Stimulated activated CD8-positive, alpha-beta memory T cell treated with anti-CD3 and anti-CD28 coated beads, Interleukin-4, amount 100 ng/mL, for 24 hours (primary cell): ENCODE results near the gene HELZ.
"Not testable (repeated sequence)": the region's sequence is repeated elsewhere in the genome, so short reads cannot be mapped to it uniquely, and the experiment has no call there.

ENCODE experiments used
- DNase-seq: peaks from one replicate; pipeline ENCODE4 v3.0.0-alpha.2; 2020; ENCODE audit warnings: low read depth

The HELZ gene

DNA sequence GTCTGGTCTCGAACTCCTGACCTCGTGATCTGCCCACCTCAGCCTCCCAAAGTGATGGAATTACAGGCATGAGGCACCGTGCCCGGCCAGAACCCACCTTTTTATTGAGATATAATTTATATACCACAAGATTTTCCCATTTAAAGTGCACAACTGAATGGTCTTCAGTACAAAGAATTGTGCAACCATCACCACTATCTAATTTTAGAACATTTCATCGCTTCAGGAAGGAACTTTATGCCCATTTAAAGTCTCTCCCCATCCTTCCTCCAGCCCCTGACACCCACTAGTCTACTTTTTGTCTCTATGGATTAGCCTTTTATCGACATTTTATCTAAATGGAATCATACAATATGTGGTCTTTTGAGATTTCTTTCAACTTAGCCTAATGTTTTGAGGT is 25.4 kb upstream of the HELZ start:
- no peak for DNase-seq

GRCh38 chr17:67266496-67266895 is 21.5 kb upstream of the HELZ start:
- no peak for DNase-seq

- DNase-seq, result no peak
These were observed 20.5 kb upstream of the HELZ start for GRCh38 chr17:67265436-67266019.

GRCh38 chr17:67262435-67263117 is 17.6 kb upstream of the HELZ start:
- no peak for DNase-seq

DNA sequence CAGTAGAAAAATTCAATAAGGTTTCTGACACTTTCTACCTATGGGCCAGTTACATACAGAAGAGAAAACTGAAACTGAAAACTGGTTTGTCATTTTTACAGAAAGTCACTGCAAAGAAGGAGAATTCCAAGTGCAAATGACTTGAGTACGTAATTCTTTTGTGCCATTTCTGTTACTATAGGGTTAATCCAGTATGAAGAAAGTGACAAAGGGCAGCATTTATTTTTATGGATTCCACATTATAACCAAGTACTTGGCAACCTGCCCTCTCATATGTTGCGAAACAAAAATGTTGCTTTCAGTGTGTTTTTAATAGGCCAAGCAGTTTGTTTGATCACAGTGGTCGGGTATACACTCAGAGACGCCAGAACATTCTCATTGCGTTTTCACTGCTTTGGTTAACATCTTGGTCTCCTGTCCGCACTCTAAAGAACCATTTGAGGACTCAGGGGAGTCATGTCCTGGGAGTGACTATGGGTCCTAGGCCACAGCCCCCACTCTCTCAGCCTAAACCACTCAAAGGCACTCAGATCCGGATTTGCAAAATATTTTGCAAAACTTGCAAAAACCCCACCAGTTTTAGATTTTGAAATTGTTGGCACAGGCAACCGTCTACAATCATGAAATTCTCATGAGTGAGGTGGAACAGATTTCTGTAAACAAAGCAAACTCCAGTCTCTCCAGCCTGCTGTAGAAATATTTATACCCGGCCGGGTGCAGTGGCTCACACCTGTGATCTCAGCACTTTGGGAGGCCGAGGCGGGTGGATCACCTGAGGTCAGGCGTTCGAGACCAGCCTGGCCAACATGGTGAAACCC is 15.4 kb upstream of the HELZ start:
- DNase-seq, result no peak

DNA sequence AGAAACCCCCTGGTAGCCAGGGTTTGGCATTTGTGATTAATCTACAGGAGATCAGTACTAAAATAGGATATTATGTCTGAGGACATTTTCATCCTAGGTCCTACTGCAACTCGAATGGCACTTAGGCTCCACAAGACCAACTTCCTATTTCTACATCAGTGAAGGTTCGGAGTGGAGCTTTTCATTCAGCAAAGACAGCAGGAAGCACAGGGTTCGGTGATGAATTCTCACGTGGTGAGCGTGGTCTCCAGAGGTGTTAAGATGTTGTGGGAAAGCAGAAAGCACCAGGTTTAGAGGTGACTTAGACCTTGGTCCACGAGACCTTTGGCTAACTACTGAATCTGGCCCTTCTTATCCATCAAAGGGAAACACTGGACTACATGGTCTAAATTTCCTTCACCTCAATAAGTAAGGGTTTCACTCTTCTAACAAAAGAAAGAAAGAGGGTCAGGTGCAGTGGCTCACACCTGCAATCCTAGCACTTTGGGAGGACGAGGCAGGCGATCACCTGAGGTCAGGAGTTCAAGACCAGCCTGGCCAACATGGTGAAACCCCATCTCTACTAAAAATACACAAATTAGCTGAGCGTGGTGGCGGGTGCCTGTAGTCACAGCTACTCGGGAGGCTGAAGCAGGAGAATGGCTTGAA is 13.9 kb upstream of the HELZ start:
- DNase-seq, result no peak

GRCh38 chr17:67256075-67256732 is 11.2 kb upstream of the HELZ start:
- DNase-seq, result no peak

DNA sequence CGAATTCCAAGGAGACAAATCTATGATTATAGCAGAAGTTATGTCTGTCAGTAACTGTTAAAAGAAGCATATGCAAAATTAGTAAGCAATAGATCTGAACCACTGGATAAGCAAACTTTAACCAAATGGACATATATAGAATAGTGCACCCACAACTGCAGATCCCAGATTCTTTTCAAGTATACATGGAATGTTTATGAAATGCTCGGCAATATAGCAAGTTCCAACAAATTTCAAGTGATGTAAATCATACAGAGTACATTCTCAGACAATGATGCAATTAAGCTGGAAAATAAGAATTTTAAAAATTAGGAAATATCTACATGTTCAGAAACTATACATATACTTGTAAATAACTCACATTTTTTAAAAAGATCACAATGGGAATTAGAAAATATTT is 8.4 kb upstream of the HELZ start:
- DNase-seq, result no peak

DNA sequence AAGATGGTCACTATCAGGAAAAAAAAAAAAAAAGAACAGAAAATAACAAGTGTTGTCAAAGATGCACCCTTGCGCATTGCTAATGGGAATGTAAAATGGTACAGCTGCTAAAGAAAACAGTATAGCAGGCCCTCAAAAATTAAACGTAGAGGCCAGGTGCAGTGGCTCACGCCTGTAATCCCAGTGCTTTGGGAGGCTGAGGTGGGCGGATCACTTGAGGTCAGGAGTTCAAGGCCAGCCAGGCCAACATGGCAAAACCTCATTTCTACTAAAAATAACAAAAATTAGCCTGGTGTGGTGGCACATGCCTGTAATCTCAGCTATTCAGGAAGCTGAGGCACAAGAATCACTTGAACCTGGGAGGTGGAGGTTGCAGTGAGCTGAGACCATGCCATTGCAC is 6.6 kb upstream of the HELZ start:
- DNase-seq, result not testable (repeated sequence)

DNA sequence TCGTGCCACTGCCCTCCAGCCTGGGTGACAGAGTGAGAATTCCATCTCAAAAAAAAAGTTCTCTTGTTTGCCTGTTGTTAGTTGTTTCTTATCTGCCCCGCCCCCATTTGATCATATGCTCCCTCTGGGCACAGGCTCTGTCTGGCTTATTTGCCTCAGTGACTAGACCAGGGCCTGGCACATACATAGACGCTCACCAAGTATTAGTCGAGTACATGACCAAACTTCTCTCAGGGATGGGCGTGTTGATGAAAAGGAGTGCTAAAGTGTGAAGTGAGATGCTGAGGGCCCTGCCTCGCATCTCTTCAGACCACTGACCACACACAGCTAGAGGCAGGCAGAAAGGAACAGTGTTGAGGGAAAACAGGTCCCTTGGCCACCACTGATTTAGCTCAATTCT is 3.3 kb upstream of the HELZ start:
- no peak for DNase-seq

GRCh38 chr17:67247416-67247900 is 2.5 kb upstream of the HELZ start:
- DNase-seq, result no peak

DNA sequence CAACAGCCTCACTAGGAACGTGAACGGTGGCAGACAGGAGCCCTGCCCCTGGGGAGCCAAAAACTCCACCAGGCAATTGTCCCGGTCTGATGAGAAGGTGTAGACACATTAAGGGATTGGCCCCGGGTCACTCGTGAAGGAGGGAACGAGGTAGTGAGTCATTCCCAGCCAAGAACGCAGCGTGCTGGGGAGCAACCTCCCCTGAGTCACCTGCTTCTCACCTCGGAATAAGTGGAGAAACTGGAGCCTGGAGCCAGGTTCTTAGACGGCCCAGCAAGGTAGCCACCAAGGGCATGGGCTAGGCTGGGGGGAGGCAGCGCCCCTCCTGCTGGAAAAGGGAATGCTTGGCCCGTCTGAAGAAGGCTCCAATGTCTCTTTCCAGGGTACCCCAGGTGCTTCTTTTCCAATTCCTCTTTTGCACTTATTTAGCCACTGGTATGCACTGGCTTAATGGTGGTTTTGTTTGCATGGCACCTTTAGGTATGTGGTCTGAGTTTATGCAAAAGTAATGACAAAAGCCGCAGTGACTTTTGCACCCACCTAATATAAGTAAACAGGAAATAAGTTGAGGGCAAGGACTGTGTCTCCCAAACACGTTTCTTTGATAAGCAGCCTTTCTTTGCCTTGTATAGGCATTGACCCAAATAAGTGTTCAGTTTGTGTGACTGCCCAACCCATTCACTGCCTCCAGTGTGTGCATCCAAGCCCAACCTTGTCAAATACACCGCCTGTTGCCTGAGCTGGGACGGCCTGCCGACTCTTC is 1.8 kb upstream of the HELZ start:
- no peak for DNase-seq

- no peak for DNase-seq
These were observed 1.3 kb upstream of the HELZ start for GRCh38 chr17:67246403-67246652.

DNA sequence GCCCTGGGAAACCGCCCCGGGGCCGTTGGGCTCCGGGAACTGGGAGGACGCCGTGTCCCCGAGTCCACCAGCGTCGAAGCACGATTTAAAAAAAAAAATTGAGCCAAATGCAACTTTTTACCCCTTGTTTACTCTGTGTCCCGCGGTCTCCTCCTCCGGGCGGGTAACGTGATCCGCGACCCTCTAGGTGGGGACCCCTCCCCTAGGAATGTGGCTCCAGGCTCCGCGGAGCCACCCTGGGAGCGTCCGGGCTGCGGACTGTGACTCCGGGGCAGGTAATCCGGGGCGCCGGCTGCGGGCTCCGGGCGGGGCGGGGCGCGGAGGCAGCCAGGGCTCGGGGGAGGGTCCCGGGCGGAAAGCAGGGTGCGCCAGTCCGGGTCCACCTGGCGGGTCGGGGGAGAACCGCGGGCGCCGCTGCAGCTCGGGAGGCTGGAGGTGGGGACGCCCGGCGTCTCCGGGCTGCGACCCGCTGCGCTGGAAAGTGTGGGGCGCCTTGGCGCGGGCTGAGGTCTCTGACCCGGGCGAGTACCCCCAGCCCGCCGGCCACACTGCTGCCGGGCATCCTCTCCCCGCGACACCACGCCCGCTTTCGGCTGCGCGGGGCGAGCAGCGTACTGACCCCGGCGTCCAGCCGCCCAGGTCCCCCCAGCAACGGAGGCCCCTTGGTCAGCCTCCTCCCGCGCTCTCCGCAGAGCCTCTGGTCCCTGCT is 852 bp upstream of the HELZ start:
- DNase-seq, result no peak

GRCh38 chr17:67244431-67245072 is 444 bp downstream of the HELZ start:
- no peak for DNase-seq

DNA sequence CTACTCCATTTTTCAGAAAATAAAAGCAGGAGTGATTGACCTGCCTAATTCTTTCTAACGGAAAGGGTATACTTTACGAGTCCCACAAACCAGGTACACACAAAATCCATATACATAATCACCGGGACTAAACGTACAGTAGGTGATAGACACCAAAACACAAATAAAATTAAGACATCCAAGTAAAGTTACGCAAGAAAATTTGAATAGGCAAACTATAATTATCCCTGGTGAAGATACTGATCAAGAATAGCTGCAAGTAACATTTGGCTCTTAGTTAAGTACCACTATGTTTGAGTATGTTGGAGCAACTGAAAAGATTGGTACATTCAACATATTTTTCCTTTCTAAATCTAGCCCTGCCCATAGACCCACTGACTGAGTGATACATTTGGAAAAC is 1.7 kb downstream of the HELZ start:
- DNase-seq, result no peak

DNA sequence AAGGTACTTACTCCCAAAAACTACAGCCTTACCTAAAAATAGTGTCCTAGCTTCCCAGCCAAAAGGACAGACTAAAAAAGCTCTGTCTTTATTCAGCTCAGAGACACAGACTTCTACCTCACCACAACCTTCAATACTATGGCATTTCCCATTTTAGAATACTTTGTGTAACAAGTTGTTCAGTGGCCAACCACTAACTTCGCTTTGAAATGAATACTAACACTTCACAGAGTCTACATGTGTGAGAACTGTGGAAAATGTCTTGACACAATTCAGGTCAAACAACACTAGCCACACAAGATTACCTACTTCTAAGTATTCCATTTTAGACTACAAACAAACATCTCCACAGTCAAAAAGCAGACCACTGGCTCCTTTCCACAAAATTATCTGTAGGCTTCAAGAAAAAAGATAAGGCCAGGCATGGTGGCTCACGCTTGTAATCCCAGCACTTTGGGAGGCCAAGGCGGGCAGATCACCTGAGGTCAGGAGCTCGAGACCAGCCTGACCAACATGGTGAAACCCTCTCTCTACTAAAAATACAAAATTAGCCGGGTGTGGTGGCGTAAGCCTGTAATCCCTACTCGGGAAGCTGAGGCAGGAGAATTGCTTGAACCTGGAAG is 3.2 kb downstream of the HELZ start:
- no peak for DNase-seq

DNA sequence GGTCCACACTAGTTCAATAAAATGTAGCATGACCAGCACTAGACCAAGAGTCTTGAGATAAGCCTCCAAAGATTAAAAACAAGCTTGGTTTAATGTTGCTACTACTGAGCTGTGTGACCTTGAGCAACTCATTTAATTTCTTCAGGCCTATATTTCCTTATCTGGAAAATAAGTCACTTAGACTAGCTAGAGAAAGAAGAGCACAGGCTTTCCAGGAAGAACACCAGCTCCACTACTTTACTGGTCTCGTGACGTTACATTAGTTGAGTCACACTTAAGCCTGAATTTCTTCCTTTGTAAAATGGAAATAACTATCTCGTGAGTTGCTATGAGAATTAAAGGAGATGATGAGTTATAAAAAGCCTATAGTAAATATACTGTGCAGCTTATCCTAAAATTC is 5.4 kb downstream of the HELZ start:
- no peak for DNase-seq

DNA sequence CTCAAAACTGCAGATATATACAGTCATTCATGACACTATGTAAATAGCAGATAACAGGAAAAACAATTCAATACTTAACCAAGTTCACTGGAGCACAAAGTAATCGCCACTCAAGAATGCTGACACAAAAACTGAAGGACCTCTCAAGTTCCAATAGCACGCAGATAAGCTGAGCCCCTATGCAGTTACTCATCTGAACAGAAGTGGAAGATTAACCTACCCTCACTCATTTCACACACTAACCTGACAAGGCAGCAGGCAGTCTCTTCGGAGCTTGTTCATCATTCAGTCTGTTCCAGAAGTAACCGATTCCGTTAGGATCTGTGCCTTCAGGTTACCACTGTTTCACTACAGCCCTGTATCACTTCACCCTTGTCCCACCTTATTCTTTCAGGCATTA is 6.0 kb downstream of the HELZ start:
- DNase-seq, result no peak

DNA sequence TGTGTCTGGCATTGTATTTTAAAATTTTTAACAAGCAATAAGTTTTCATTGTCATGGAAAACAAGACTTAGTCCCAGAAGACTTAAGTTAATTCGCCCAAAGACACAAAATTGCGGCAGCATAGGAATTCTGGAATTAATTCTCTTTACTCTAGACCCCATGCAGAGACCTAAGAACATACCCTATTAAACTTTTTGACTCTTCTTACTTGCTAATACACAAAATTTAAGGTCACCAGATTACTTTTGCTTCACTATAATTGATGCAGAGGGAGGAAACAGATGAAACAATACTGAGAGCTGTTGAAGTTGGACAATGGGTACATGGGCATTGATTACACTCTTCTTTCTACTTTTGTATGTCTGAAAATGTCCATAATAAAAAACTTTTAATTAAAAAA is 12.6 kb downstream of the HELZ start:
- no peak for DNase-seq
